ENCODE measurements around the gene FPGT.
"Not testable (repeated sequence)": the region's sequence is repeated elsewhere in the genome, so short reads cannot be mapped to it uniquely, and the experiment has no call there.

FPGT gene

DNA sequence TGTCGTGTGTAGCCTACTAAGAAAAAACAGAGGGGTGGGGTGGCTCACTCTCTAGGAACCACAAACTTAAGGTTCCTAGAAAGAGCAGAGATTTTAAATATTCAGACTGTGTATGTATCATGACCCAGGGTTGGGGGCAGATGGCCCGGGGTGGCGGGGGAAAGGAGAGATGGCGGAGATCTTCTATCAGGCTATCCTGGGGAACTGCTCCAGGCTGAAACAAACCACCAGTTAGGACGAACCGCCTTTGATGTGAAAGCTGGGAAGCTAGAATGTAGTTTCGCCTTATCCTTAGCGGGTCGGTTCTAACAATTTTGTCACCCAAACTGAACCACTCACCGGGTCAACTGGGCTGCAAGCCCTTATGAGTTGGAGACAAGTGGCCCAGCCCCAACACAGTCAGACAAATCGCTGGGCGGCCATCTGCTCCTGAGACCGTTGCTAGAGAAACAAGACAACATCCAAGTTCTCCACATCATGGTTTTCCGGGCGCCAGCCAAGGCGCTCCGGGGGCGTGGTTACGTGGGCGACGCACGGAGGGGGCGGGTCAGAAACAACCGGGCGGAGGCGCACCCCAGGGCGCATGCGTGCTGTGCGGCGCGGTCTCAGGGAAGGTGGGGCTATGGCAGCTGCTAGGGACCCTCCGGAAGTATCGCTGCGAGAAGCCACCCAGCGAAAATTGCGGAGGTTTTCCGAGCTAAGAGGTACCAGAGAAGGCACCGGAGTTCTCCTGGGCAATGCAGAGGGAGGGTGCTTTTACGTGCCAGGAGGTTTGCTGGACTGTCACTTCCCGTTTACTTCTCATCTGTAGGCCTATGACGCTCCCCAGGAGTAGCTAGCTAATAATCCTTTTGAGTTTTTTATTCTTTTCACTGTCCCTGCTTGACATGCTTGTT is at the start of gene FPGT, which contains the start of gene LRRIQ3:
TSS of gene FPGT (plus strand) at position 586 of the 896 bp plus-strand sequence. CDS start at position 623, 37 bp downstream.
TSS of gene LRRIQ3 (minus strand) at position 520 of the 896 bp plus-strand sequence. CDS start 14,492 bp downstream, outside the sequence.
- DNase-seq, result peak; percentile 87 to 96

DNA sequence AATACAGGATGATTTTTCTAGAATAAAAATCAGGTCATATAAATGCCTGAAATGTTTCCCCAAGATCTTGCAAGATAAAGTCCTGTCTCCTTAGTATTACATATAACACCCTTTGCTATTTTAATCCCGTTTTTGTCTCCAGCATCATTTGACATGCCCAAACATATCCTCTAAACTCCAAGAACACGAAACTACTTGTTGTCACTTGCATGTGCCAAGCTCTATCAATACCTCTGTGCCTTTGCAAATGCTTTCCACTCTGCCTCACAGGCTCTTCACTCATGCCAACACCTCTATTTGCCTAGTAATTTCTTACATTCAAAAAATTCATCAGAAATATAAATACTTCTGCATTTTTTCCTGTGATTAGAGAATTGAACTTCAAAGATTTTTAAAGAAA is 38.0 kb upstream of the FPGT start:
- no peak for DNase-seq

DNA sequence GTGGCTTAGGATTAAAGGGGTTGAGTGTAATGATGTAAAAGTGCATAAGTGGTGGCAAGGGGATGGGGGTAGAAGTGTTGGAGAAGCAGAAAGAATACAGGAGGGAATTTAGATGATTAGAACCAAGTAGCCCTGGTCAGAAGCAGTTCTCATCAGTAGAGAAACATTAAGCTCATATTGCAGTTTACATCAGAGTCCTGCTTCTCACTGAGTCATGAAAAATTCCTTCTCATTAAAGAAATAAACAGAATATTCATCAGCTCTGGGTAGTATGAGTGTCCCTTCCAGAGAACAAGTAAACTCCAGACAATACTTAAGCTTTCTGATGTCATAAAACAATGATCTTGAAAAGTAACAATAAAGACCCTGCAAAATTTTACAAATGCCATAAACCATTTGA is 36.5 kb upstream of the FPGT start:
- DNase-seq, result no peak

DNA sequence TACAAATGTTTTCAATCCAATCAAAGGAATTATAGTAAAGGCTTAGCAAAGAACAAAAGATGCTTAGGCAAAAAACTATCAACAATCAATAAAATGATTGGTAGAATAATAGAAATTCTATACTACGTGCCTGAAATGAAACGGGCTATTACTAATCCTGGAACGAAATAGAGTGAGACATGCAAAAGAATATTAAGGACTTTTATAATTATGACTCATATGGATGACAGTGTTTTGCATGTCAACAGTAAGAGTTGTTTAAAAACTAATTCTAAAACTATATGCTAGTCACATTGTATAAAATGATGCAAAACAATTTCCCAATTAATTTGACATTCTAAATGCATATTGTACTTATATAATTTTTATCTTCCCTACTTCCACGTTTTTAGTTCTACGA is 35.7 kb upstream of the FPGT start:
- no peak for DNase-seq

DNA sequence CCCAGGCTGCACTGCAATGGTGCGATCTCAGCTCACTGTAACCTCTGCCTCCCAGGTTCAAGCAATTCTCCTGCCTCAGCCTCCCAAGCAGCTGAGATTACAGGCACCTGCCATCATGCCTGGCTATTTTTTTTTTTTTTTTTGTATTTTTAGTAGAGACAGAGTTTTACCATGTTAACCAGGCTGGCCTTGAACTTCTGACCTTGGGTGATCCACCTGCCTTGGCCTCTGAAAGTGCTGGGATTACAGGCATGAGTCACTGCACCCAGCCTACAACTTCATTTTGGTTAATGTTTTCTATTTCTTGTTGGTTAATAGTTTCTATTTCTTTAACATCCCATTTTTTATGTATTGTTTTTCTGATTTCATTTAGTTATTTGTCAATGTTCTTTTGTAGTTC is 23.6 kb upstream of the FPGT start:
- not testable (repeated sequence) for DNase-seq

DNA sequence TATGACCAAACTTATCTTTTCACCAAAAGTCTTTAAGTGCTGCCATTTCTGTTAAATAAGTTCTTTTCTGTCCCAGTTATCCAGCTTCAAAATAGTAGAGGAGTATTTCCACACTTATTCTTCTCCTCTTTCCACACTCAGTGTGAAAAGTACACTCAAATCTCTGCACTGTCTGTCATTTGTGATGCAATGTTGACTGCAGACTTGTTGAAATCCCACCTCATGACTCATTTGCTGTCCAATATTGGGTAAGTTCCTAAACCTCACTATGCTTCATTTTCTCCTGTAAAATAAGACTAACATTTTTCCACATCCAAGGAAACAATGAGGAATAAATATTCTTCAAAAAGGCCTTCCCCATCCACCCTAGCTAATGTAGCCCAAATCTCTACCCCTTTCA is 17.6 kb upstream of the FPGT start:
- no peak for DNase-seq

DNA sequence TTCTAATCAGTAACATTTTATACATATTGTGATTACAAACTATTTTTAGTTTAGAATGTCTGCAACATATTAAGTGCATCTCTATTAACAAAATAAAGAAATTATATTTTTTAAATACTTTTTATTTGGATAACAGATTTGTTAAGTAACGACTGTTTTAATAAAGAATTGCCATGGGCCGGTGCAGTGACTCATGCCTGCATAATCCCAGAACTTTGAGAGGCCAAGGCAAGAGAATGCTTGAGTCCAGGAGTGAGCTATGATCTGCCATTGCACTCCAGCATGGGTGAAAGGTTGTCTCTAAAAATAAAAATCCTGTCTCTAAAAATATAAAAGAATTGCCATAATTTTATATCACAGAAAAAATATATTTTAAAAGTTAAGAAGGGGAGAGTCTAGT is 4.1 kb upstream of the FPGT start:
- DNase-seq, result no peak

DNA sequence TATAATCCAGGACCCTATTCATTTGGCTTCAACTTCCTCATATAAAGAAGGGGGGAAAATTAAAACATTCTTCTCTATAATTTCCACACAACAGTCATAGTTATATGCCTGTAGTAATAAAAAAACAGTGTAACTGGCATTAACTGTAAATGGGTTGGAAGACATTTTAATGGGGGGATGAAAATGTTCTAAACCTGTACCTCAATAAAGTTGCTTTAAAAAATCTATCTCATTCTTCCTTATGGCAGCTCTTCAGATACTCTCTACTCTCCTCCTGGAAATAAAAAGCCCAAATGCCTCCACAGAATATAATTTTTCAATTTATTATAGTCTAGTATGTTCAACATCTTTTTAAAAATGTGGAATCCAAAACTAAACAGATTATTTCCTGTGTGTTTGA is 2.7 kb upstream of the FPGT start:
- DNase-seq, result no peak

DNA sequence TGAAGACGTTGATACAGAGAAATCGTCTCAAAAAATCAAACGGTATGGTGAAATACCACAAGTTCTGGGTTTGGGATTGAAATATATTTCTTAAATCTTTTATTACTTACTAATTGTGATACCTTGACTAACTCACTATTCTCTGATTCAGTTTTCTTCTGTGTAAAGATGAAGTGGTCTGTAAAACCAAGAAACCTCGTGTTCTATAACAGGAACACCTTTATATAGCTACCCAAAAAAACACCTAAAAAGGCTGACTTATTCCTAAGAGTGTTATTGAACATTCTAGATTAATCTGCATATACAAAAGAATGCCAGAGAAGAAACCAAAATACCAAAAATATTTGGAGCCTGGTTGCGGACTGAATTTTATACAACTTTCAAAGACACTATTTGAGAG is 787 bp upstream of the FPGT start:
- no peak for DNase-seq

DNA sequence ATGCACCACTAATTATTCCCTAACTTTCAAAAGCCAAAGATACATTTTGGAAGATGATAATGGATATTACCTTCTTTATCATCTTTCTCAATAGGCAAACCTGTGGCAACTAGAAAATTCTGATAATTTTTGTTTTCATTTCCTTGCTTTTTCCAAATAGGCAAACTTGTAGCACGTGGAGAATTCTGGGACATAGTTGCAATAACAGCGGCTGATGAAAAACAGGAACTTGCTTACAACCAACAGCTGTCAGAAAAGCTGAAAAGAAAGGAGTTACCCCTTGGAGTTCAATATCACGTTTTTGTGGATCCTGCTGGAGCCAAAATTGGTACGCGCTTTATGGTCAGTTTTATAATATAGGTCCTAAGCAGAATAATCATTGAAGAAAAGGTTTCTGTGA is 1.5 kb downstream of the FPGT start:
- no peak for DNase-seq

DNA sequence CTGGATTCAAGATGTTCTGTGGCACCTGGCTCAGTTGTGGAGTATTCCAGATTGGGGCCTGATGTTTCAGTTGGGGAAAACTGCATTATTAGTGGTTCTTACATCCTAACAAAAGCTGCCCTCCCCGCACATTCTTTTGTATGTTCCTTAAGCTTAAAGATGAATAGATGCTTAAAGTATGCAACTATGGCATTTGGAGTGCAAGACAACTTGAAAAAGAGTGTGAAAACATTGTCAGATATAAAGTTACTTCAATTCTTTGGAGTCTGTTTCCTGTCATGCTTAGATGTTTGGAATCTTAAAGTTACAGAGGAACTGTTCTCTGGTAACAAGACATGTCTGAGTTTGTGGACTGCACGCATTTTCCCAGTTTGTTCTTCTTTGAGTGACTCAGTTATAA is 7.2 kb downstream of the FPGT start:
- DNase-seq, result no peak

DNA sequence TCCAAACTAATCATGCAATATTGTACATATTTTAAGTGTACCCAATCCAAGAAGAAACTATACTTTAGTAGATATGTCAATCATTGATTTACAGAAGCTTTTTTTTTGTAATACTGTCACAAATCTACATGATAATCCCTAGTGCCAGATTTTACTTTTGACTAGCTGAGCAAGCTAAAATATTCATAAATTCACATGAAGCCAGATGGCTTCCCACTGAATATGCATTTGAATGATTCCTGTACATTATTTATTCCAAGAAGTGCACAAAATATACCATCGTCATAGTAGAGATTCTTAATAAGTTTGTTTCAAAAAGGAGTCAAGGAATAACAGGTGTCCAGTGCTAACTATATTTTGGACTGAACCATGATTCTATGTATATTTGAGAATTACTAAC is 17.2 kb downstream of the FPGT start:
- no peak for DNase-seq

DNA sequence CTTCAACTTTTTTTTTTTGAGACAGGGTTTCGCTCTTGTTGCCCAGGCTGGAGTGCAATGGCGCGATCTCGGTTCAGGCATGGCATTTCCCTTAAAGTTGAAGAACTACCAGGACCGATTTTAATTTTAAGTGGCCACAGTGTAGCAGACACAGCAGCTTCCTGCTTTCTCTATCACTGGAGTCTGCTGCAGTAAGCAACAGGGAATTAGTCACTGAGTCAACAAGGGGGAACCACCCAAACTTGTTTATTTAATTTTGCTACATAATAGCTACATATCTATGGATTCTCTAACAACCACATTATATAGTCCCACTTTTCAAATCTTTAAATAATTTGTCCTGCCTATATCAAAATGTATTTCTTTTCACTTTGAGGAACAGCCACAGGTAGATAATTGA is 24.7 kb downstream of the FPGT start:
- DNase-seq, result no peak

DNA sequence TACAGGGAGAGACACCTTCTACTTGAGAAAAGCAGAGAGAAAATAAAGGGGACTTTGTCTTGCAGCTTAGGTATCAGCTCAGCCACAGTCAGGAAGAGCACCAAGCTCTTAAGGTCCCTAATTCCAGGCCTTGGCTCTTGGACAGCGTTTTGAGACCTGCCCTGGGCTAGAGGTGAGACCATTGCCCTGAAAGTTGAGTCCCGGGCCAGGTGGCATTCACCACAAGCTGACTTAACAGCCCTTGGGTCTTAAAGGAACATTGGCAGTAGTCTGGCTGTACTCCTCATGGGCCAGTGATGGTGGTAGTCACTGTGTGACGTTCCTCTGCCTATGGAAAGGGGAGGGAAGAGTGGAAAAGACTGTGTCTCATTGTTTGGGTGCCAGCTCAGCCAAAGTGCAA is 25.4 kb downstream of the FPGT start:
- DNase-seq, result no peak

DNA sequence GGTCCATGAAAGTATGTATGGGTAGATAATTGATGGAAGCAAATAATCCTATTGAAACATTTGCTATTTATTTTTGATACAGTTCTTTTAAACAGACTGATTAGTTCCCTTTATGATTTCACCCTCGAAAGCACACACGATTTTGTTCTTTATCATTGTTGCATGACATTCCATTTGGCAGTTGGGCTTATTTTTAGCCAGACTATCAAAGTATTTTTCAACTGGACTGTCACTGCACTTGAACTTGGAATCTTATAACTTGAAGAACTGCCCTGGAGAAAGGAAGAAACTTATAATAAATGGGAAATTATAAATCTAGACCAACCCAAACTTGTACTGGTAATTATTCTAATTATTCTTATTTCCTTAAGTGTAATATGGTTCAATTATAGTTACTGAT is 37.1 kb downstream of the FPGT start, which contains the start of gene TNNI3K:
TSS of gene TNNI3K (plus strand) at position 235 of the 400 bp plus-strand sequence. CDS start at position 300, 65 bp downstream.
- DNase-seq, result no peak

DNA sequence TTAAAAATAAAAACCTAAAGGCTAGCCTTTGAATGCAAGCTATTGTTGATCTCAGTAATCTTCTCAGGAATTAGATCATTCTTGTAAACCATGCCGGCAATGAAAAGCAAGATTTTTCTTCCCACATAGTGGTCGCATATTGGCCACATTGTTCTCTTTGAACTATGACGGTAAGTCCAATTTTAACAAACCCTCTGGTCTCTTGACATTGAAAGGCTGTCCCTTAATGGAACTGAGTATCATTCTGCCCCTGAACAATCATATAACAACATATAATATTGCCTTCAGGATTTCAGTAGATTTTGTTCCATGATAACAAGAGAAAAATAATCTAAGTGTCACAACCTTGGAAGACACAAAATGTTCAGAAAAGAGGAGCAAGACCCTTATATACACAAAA is 38.4 kb downstream of the FPGT start:
- DNase-seq, result no peak

DNA sequence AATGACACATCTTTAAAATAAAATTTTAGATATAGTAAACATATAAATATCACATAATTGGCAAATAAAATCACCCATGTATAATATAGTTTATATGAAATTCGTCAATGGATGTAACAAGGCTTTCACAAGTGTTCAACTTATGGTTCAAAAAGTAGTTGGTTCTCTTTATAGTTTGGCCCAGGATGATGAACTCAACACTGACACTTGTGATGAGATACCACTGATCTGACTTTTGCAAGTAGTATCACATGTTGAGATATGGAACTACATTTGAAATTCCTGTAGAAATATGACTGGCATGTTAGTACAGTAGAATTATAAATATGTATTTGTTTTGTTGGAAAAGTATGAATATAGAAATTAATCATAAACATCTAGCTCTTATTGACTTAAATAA is 39.0 kb downstream of the FPGT start:
- no peak for DNase-seq

DNA sequence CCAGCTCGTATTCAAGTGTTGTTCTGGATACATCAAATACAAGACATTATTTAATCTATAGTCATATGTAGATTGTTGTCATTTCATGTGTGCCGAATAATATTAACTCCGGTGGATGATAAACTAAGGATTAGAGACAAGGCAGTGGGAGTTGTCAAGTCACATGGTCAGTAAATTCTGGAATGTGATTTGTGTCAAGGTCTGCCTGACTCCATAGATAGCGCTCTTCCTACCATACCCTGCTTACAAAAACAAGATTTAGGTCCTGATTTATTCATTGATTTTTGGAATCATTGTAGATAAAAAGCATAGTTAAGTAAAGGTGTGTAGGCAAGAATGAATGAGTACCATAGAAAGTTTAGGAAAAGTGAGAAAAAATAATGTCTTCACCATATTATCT is 39.7 kb downstream of the FPGT start:
- DNase-seq, result no peak

DNA sequence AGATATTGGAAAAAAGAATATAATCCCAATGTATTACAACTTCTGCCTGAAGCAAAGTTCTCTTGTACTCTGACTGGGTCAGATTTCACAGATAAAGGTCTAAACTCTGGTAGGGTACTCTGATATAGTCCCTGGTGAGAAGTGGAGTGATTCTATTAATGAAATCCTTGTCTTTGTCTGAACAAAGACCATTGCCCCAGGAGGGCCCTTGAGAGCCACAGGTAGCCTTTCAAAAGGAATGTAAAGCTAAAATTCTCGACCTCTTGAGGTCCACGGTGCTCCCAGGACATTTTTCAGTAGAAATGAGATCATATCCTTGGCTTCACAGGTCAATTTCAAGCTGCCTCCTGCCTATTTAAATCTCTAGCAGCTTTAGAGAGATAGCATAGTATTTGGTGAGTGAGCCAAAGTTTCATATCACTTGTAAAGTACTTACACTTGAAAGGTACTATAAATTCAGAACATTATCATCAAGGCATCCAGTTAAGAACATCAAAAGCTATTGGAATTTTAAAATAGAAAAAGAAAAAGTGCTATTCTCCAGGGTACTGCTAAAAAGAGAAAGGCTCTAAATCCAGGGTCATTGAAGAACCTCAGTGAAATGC is 47.2 kb downstream of the FPGT start:
- no peak for DNase-seq

DNA sequence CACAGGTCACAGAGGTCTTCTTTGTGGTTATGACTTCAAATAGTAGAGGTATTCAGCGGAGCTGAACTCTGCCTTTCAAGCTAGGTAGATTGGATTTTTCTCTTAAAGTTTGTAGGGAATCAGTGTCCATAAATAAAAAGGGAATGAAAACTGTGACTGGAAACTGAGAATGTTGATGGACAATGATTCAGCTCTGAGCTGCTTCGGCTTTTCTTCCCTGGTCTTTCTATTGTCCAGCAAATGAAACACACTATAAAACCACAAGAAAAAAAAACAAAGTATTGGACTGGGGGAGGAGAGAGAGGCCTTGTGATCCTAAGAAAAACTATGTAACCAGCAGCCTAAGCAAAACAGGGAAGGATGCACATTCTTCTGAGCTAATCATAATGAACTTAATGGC is 48.3 kb downstream of the FPGT start:
- DNase-seq, result no peak

DNA sequence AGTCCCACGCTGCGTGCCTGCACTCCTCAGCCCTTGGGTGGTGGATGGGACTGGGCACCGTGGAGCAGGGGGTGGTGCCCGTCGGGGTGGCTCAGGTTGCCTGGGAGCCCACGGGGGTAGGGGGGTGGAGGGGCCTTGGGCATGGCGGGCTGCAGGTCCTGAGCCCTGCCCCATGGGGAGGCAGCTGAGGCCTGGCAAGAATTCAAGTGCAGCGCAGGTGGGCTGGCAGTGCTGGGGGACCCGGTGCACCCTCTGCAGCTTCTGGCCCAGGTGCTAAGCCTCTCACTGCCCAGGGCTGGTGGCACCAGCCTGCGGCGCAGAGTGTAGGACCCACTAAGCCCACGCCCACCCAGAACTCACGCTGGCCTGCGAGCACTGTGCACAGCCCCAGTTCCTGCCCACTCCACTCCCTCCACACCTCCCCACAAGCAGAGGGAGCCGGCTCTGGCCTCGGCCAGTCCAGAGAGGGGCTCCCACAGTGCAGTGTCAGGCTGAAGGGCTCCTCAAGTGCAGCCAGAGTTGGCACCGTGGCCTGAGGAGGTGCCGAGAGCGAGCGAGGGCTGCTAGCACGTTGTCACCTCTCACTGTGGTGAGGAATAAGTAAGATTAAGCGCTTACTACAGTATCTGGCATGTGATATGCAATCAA is 50.0 kb downstream of the FPGT start:
- DNase-seq, result no peak

DNA sequence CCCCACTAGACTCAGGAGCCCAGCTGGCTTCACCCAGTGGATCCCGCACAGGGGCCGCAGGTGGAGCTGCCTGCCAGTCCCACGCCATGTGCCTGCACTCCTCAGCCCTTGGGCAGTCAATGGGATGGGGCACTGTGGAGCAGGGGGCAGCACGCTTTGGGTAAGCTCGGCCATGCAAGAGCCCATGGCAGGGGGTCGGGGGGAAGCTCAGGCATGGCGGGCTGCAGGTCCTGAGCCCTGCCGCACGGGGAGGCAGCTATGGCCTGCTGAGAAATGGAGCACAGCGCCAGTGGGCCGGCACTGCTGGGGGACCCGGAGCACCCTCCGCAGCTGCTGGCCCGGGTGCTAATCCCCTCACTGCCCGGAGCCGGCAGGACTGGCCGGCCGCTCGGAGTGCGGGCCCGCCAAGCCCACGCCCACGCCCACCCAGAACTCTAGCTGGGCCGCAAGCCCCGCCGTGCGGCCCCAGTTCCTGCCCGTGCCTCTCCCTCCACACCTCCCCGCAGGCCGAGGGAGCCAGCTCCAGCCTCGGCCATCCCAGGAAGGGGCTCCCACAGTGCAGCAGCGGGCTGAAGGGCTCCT is 55.3 kb downstream of the FPGT start:
- DNase-seq, result not testable (repeated sequence)

Measured in NCI-H526 (cell line).